ENCODE measurements around the gene PDX1.

GRCh38 chr13:27954406-27954851 is 34.6 kb downstream of the PDX1 start:
- TF ChIP-seq CTCF (IDR thresholded peaks at IDR 0.05) (no peak), POLR2A (IDR thresholded peaks at IDR 0.05) (no peak)

Data from testis (tissue), 2 donors.